Activated CD4-positive, alpha-beta memory T cell treated with anti-CD3 and anti-CD28 coated beads, Interleukin-2, amount 10 ng/mL, durations not matched to agents 7 days and 5 days (primary cell): Measurements from ENCODE around the gene CPSF6. TPM values are rescaled to one million over a fixed set of nuclear protein-coding genes. Genes with fewer than 3 reads are reported as not detected.
"Not testable (repeated sequence)": the region's sequence is repeated elsewhere in the genome, so short reads cannot be mapped to it uniquely, and the experiment has no call there.

Experiments used
- CTCF ChIA-PET: fragments of 350-600 bp; sonication (Branson Sonifier 250); formaldehyde crosslinking; loops from one replicate; lab custom pipeline; 2021; ENCODE audit warnings: antibody characterized with exemption, inconsistent platforms; lab: Charles Lee
- POLR2A ChIA-PET: fragments of 350-600 bp; sonication (Branson Sonifier 250); formaldehyde crosslinking; loops from one replicate; lab custom pipeline; 2021; ENCODE audit warnings: antibody characterized with exemption; lab: Charles Lee
- DNase-seq: peaks from one replicate; pipeline ENCODE4 v3.0.0-alpha.2; 2020
- H3K27ac Mint-ChIP-seq: one replicate; pipeline ENCODE4 v1.8.0; 2021; ENCODE audit warnings: mild to moderate bottlenecking, mixed read lengths
- H3K27me3 Mint-ChIP-seq: one replicate; pipeline ENCODE4 v1.8.0; 2021; ENCODE audit warnings: mixed read lengths
- H3K36me3 Mint-ChIP-seq: one replicate; pipeline ENCODE4 v1.8.0; 2021; ENCODE audit warnings: low read depth, mixed read lengths
- H3K4me1 Mint-ChIP-seq: one replicate; pipeline ENCODE4 v1.8.0; 2021; ENCODE audit warnings: mixed read lengths
- H3K4me3 Mint-ChIP-seq: one replicate; pipeline ENCODE4 v1.8.0; 2021; ENCODE audit warnings: mild to moderate bottlenecking, mixed read lengths
- H3K9me3 Mint-ChIP-seq: one replicate; pipeline ENCODE4 v1.8.0; 2021; ENCODE audit warnings: mixed read lengths
- total RNA-seq, 2 experiments: library from RNA; stranded (reverse); gene quantifications; one replicate each; pipeline ENCODE4 v1.2.3, GENCODE V29; 2021

The CPSF6 gene
- total RNA-seq, 2 experiments from 2014 or later, result 89.9 to 91.6 TPM

- H3K27me3 Mint-ChIP-seq, result peaks cover 21% of the 10 kb centered on the region
- H3K4me3 Mint-ChIP-seq, result no peak overlapping the region
- peaks cover 11% of the 10 kb centered on the region for H3K9me3 Mint-ChIP-seq
- ChIA-PET CTCF (no interaction called here), POLR2A (no interaction called here)
- no peaks in the 10 kb centered on the region for H3K36me3 Mint-ChIP-seq
- no peak overlapping the region for H3K27ac Mint-ChIP-seq
- no peak for DNase-seq
- H3K4me1 Mint-ChIP-seq, result no peaks in the 10 kb centered on the region
Measured at GRCh38 chr12:69304284-69304683, 64.9 kb downstream of the CPSF6 start.

GRCh38 chr12:69309461-69309860, 70.1 kb downstream of the CPSF6 start:
- Mint-ChIP-seq H3K4me3 (no peak overlapping the region), H3K27me3 (peaks cover 12% of the 10 kb centered on the region), H3K4me1 (no peaks in the 10 kb centered on the region), H3K9me3 (peaks cover 10% of the 10 kb centered on the region), H3K27ac (no peak overlapping the region), H3K36me3 (no peaks in the 10 kb centered on the region)
- DNase-seq, result no peak
- ChIA-PET CTCF (interaction anchor here (0.6 kb wide), 1 partner anchor 170 kb away, joined by 3 read pairs; no protein-coding TSS in a partner anchor), POLR2A (no interaction called here)

GRCh38 chr12:69313209-69313608, 73.8 kb downstream of the CPSF6 start:
- H3K27ac Mint-ChIP-seq, result no peak overlapping the region
- H3K36me3 Mint-ChIP-seq, result no peaks in the 10 kb centered on the region
- ChIA-PET POLR2A (no interaction called here), CTCF (no interaction called here)
- no peaks in the 10 kb centered on the region for H3K4me1 Mint-ChIP-seq
- H3K27me3 Mint-ChIP-seq, result no peaks in the 10 kb centered on the region
- no peak overlapping the region for H3K4me3 Mint-ChIP-seq
- no peaks in the 10 kb centered on the region for H3K9me3 Mint-ChIP-seq
- DNase-seq, result no peak

GRCh38 chr12:69316784-69317183, 77.4 kb downstream of the CPSF6 start:
- H3K36me3 Mint-ChIP-seq, POLR2A ChIA-PET, DNase-seq, H3K27ac Mint-ChIP-seq, H3K4me3 Mint-ChIP-seq, H3K27me3 Mint-ChIP-seq, H3K4me1 Mint-ChIP-seq, H3K9me3 Mint-ChIP-seq, CTCF ChIA-PET: not testable (repeated sequence)

GRCh38 chr12:69317233-69317632, 77.9 kb downstream of the CPSF6 start:
- DNase-seq, H3K27ac Mint-ChIP-seq, H3K9me3 Mint-ChIP-seq, CTCF ChIA-PET, H3K4me1 Mint-ChIP-seq, POLR2A ChIA-PET, H3K4me3 Mint-ChIP-seq, H3K36me3 Mint-ChIP-seq, H3K27me3 Mint-ChIP-seq: not testable (repeated sequence)

GRCh38 chr12:69318225-69318624, 78.9 kb downstream of the CPSF6 start:
- H3K9me3 Mint-ChIP-seq, result peaks cover 6% of the 10 kb centered on the region
- ChIA-PET POLR2A (no interaction called here), CTCF (no interaction called here)
- H3K4me3 Mint-ChIP-seq, result no peak overlapping the region
- H3K27me3 Mint-ChIP-seq, result peaks cover 8% of the 10 kb centered on the region
- peaks cover 3% of the 10 kb centered on the region for H3K36me3 Mint-ChIP-seq
- no peaks in the 10 kb centered on the region for H3K4me1 Mint-ChIP-seq
- no peak overlapping the region for H3K27ac Mint-ChIP-seq
- no peak for DNase-seq

- H3K27me3 Mint-ChIP-seq, result peaks cover 8% of the 10 kb centered on the region
- H3K4me3 Mint-ChIP-seq, result no peak overlapping the region
- CTCF ChIA-PET, result interaction anchor here (0.9 kb wide), 1 partner anchor 13 kb away, joined by 3 read pairs; no protein-coding TSS in a partner anchor
- peaks cover 6% of the 10 kb centered on the region for H3K9me3 Mint-ChIP-seq
- H3K4me1 Mint-ChIP-seq, result peaks cover 4% of the 10 kb centered on the region
- H3K36me3 Mint-ChIP-seq, result peaks cover 3% of the 10 kb centered on the region
- no peak overlapping the region for H3K27ac Mint-ChIP-seq
- DNase-seq, result no peak
- POLR2A ChIA-PET, result interaction anchor here (0.7 kb wide), 1 partner anchor 11 kb away, joined by 3 read pairs; no protein-coding TSS in a partner anchor
Measured at GRCh38 chr12:69321351-69321750, 82.0 kb downstream of the CPSF6 start.

Other genes starting within 250 kb of the CPSF6 start
- under 1 TPM; 0.48 to 0.50 TPM for gene LYZ, start 108.8 kb downstream of the CPSF6 start, total RNA-seq
- 10 to 100 TPM; 43.0 to 45.0 TPM for gene YEATS4, start 120.2 kb downstream of the CPSF6 start, total RNA-seq
- 10 to 100 TPM; 12.8 to 15.1 TPM for gene FRS2, start 230.8 kb downstream of the CPSF6 start, total RNA-seq